Endothelial cell of umbilical vein (primary cell): ENCODE measurements around the gene ADAMTS17.

ENCODE experiments used
- EZH2 ChIP-seq: IDR thresholded peaks from 2 replicates; pipeline ENCODE4 v1.6.1; 2012; ENCODE audit warnings: borderline replicate concordance, low read depth, mild to moderate bottlenecking, moderate library complexity, low read length, inconsistent platforms; ENCODE audit not compliant: severe bottlenecking
- FOS ChIP-seq: IDR thresholded peaks from 2 replicates; pipeline ENCODE4 v1.6.1; 2011; ENCODE audit warnings: mild to moderate bottlenecking, low read length, moderate library complexity, borderline replicate concordance; ENCODE audit not compliant: insufficient read depth
- MYC ChIP-seq: IDR thresholded peaks from one replicate; pipeline ENCODE4 v1.6.1; 2011; ENCODE audit warnings: mild to moderate bottlenecking, low read depth, low read length
- POLR2A ChIP-seq: IDR thresholded peaks from 2 replicates; pipeline ENCODE4 v1.6.1; 2012; ENCODE audit warnings: low read depth, mild to moderate bottlenecking, control low read depth, low read length
- POLR2AphosphoS5 ChIP-seq: IDR thresholded peaks from 2 replicates; pipeline ENCODE4 v1.6.1; 2012; ENCODE audit warnings: low read depth, mild to moderate bottlenecking, control low read depth, low read length, moderate library complexity; ENCODE audit not compliant: insufficient read depth
- TF ChIP-seq, protein P1 (sequence below), 2 donors: IDR thresholded peaks; 1 replicate in 1 of 2; 2 replicates in 1 of 2; pipeline ENCODE4 v1.5.1; 2011; ENCODE audit warnings: low read length in 2 of 2, mild to moderate bottlenecking in 2 of 2, moderate library complexity in 2 of 2, control low read depth in 1 of 2, inconsistent platforms in 1 of 2, low read depth in 1 of 2; ENCODE audit not compliant: insufficient read depth in 1 of 2; ENCODE audit errors: extremely low read depth in 1 of 2

- TF ChIP-seq POLR2A (no peak), POLR2AphosphoS5 (no peak), MYC (no peak), EZH2 (no peak), FOS (no peak)
- TF ChIP-seq, protein P1, sequence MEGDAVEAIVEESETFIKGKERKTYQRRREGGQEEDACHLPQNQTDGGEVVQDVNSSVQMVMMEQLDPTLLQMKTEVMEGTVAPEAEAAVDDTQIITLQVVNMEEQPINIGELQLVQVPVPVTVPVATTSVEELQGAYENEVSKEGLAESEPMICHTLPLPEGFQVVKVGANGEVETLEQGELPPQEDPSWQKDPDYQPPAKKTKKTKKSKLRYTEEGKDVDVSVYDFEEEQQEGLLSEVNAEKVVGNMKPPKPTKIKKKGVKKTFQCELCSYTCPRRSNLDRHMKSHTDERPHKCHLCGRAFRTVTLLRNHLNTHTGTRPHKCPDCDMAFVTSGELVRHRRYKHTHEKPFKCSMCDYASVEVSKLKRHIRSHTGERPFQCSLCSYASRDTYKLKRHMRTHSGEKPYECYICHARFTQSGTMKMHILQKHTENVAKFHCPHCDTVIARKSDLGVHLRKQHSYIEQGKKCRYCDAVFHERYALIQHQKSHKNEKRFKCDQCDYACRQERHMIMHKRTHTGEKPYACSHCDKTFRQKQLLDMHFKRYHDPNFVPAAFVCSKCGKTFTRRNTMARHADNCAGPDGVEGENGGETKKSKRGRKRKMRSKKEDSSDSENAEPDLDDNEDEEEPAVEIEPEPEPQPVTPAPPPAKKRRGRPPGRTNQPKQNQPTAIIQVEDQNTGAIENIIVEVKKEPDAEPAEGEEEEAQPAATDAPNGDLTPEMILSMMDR (IDR thresholded peaks at IDR 0.05; ENCODE audit: extremely low read depth in 1 of 2, insufficient read depth in 1 of 2, low read depth in 1 of 2, low read length in 2 of 2) = no peak
Observed at GRCh38 chr15:99931703-99932603, 409.8 kb downstream of the ADAMTS17 start.
